KMS-11 (cell line): ENCODE measurements around the gene ZNF765.

ENCODE experiments used
- H2AFZ ChIP-seq: fragments of 200-600 bp; sonication (generic); 2 replicates; pipeline ENCODE4 v1.6.1; 2016; ENCODE audit warnings: antibody characterized with exemption, mixed run types, low read depth
- H3K27ac ChIP-seq: fragments of 200-600 bp; sonication (generic); 2 replicates; pipeline ENCODE4 v1.6.1; 2016; ENCODE audit warnings: mild to moderate bottlenecking, mixed run types
- H3K27me3 ChIP-seq: fragments of 200-600 bp; sonication (generic); 2 replicates; pipeline ENCODE4 v1.6.1; 2017; ENCODE audit warnings: mild to moderate bottlenecking, low read depth, mixed run types, moderate library complexity; ENCODE audit not compliant: insufficient read depth
- H3K36me3 ChIP-seq: fragments of 200-600 bp; sonication (generic); 2 replicates; pipeline ENCODE4 v1.6.1; 2017; ENCODE audit warnings: mild to moderate bottlenecking, mixed run types; ENCODE audit not compliant: insufficient read depth
- H3K4me1 ChIP-seq: fragments of 200-600 bp; sonication (generic); 2 replicates; pipeline ENCODE4 v1.6.1; 2016; ENCODE audit warnings: mild to moderate bottlenecking, low read depth, mixed run types; ENCODE audit not compliant: poor library complexity, severe bottlenecking
- H3K4me2 ChIP-seq: fragments of 200-600 bp; sonication (generic); 2 replicates; pipeline ENCODE4 v1.7.0; 2016; ENCODE audit warnings: mild to moderate bottlenecking, mixed run types
- H3K4me3 ChIP-seq: fragments of 200-600 bp; sonication (generic); IDR thresholded peaks from 2 replicates; pipeline ENCODE4 v1.6.1; 2017; ENCODE audit warnings: low read depth, low read length, mixed read lengths; ENCODE audit not compliant: insufficient read depth
- H3K79me2 ChIP-seq: fragments of 200-600 bp; sonication (generic); 2 replicates; pipeline ENCODE4 v1.6.1; 2016; ENCODE audit warnings: low read depth, mixed run types; ENCODE audit not compliant: insufficient read depth
- H3K9ac ChIP-seq: fragments of 200-600 bp; sonication (generic); 2 replicates; pipeline ENCODE4 v1.6.1; 2016; ENCODE audit warnings: mild to moderate bottlenecking, mixed run types
- H4K20me1 ChIP-seq: fragments of 200-600 bp; sonication (generic); 2 replicates; pipeline ENCODE4 v1.6.1; 2016; ENCODE audit warnings: mild to moderate bottlenecking, mixed run types; ENCODE audit not compliant: insufficient read depth
- TF ChIP-seq, protein P1 (sequence below): fragments of 200-600 bp; sonication (generic); conservative IDR thresholded peaks from 2 replicates; pipeline ENCODE4 v1.6.1; 2017; ENCODE audit warnings: low read depth, mild to moderate bottlenecking, antibody characterized with exemption, low read length, moderate library complexity, mixed read lengths

Gene ZNF765

DNA sequence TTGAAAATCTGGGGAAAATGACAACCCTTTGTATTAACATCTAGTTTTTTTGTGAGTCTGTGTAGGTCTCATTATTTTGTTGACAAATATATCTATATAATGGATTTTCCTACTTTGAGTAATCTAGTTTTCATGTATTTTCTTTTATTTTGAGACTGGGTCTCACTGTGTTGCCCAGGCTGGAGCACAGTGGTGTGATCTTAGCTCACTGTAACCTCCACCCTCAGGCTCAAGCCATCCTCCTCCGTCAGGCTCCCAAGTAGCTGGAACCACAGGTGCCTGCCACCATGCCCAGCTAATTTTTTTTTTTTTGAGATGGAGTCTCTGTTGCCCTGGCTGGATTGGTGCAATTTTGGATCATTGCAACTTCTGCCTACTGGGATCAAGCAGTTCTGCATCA, 20.2 kb upstream of the ZNF765 start:
- Histone ChIP-seq H3K27ac (no peak overlapping the region), H3K4me2 (no peak overlapping the region), H3K9ac (no peak overlapping the region)

DNA sequence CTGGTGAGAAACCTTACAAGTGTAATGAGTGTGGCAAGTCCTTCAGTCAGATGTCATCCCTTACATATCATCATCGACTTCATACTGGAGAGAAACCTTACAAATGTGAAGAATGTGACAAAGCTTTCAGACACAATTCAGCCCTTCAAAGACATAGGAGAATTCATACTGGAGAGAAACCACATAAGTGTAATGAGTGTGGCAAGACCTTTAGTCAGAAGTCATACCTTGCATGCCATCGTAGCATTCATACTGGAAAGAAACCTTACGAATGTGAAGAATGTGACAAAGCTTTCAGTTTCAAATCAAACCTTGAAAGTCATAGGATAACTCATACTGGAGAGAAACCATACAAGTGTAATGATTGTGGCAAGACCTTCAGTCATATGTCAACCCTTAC, 13.6 kb upstream of the ZNF765 start:
- Histone ChIP-seq H3K4me3 (no peak overlapping the region), H4K20me1 (no peaks in the 10 kb centered on the region), H3K4me2 (no peak overlapping the region), H2AFZ (no peak overlapping the region), H3K9ac (no peak overlapping the region), H3K36me3 (no peaks in the 10 kb centered on the region), H3K4me1 (no peaks in the 10 kb centered on the region), H3K27me3 (no peaks in the 10 kb centered on the region), H3K27ac (no peak overlapping the region), H3K79me2 (no peaks in the 10 kb centered on the region)
- TF ChIP-seq, protein P1, sequence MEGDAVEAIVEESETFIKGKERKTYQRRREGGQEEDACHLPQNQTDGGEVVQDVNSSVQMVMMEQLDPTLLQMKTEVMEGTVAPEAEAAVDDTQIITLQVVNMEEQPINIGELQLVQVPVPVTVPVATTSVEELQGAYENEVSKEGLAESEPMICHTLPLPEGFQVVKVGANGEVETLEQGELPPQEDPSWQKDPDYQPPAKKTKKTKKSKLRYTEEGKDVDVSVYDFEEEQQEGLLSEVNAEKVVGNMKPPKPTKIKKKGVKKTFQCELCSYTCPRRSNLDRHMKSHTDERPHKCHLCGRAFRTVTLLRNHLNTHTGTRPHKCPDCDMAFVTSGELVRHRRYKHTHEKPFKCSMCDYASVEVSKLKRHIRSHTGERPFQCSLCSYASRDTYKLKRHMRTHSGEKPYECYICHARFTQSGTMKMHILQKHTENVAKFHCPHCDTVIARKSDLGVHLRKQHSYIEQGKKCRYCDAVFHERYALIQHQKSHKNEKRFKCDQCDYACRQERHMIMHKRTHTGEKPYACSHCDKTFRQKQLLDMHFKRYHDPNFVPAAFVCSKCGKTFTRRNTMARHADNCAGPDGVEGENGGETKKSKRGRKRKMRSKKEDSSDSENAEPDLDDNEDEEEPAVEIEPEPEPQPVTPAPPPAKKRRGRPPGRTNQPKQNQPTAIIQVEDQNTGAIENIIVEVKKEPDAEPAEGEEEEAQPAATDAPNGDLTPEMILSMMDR: no peak

More for the DNA sequence above, 20.2 kb upstream of the ZNF765 start:
- Histone ChIP-seq H3K4me1 (no peaks in the 10 kb centered on the region), H2AFZ (no peak overlapping the region), H3K36me3 (no peaks in the 10 kb centered on the region), H3K79me2 (no peaks in the 10 kb centered on the region), H3K27me3 (no peaks in the 10 kb centered on the region), H3K4me3 (no peak overlapping the region), H4K20me1 (no peaks in the 10 kb centered on the region)
- TF ChIP-seq, protein P1: no peak

DNA sequence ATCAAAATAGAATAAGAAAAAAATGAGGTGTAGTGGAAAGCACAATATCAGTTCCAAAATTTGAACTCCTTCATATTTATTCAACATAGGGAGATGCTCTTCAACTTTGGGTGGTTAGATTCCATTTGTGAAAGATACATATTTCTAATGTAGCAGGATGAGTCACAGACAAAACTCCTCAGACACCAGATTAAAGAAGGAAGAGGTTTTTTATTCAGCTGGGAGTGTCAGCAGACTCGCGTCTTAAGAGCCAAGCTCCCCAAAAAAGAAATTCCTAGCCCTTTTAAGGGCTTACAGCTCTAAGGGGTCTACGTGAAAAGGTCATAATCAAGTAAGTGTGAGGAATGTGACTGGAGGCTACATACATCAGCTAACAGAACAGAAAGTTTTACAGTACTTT, 6.8 kb upstream of the ZNF765 start:
- Histone ChIP-seq H3K4me3 (no peak overlapping the region), H3K27me3 (no peaks in the 10 kb centered on the region), H3K9ac (no peak overlapping the region), H3K4me1 (no peaks in the 10 kb centered on the region), H3K27ac (no peak overlapping the region), H2AFZ (no peak overlapping the region), H3K36me3 (no peaks in the 10 kb centered on the region), H3K4me2 (no peak overlapping the region), H3K79me2 (no peaks in the 10 kb centered on the region), H4K20me1 (no peaks in the 10 kb centered on the region)
- TF ChIP-seq, protein P1: no peak

DNA sequence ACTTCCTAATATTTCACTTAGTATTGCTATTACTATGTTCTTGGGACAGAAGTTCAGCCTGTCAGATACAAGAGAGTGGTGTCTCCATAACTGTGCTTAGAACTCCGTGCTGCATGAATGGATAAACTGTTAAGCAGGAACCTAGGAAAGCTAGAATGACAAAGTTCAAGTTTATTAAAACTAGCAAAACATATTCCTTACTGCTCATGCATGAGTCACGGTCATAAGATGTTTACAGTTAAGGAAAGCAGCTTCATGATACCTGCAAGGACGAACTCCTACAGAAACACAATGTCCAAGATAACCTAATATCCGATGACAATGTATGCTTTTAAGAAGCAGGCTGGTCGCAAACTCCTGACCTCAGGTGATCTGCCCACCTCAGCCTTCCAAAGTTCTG, 6.0 kb upstream of the ZNF765 start:
- no peak overlapping the region for H3K4me2 ChIP-seq
- no peaks in the 10 kb centered on the region for H3K36me3 ChIP-seq
- TF ChIP-seq, protein P1: no peak

More for the DNA sequence above, 6.0 kb upstream of the ZNF765 start:
- H4K20me1 ChIP-seq: no peaks in the 10 kb centered on the region
- H3K27ac ChIP-seq: no peak overlapping the region
- H3K4me1 ChIP-seq: no peaks in the 10 kb centered on the region
- H2AFZ ChIP-seq: no peak overlapping the region
- no peaks in the 10 kb centered on the region for H3K79me2 ChIP-seq
- no peak overlapping the region for H3K9ac ChIP-seq
- no peaks in the 10 kb centered on the region for H3K27me3 ChIP-seq
- no peak overlapping the region for H3K4me3 ChIP-seq
